ENCODE data around the gene TEKTIP1. TPM values are rescaled to one million over a fixed set of nuclear protein-coding genes. Genes with fewer than 3 reads are reported as not detected.
"Not testable (repeated sequence)": the region's sequence is repeated elsewhere in the genome, so short reads cannot be mapped to it uniquely, and the experiment has no call there.

The TEKTIP1 gene
- total RNA-seq, 2 donors from 2014 or later: 4.6 to 10.7 TPM

DNA sequence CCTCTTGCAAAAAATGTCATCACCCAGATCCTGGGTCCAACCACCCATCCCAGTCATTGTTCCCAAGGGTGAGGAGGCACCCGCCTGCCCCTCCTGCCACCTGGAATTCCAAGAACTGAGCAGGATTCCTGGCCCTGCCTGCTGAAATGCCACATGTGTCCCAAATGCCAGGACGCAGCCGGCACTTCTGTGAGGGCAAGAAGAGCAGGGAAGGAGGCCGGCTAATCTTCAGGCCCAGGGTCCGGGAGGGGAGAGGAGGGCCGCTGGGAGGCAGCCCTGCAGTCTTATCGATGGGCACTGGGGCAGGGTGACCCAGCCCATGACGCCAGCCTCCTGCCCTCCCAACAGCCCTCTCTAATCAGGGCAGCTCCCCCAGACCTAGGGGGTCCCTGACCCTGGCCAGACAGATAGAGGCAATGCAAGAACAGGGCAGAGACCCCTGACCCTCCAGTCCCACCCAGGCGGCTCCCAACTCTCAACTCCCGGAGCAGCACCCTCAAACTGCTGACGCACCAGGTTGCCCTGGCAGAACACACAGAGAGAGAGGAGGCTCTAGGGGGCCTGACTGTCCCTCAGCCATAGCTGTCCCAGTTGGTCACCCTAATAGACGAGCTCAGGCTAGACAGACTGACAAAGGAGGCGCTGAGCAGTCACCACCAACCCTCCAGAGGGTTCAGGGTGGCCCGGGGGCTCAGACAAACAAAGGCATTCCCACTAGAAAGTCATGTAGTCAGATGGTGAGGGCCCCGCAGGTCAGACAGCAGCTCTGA lies 16.9 kb downstream of the TEKTIP1 start:
- no peaks in the 10 kb centered on the region for H3K27me3 Mint-ChIP-seq (ENCODE audit: low read depth)
- ATAC-seq (replicated peaks in 1 of 2) (no peak), DNase-seq (no peak)
- peaks cover 0 to 2% of the 10 kb centered on the region in 2 donors for H3K36me3 Mint-ChIP-seq (ENCODE audit: insufficient read depth in 2 of 2)
- peaks cover 55% of the 10 kb centered on the region for H3K4me1 Mint-ChIP-seq (ENCODE audit: low read depth)
- peak overlapping the region; percentile 93 for H3K27ac Mint-ChIP-seq
- H3K4me3 Mint-ChIP-seq: peak overlapping the region; percentile 85 to 96
- H3K9me3 Mint-ChIP-seq: no peaks in the 10 kb centered on the region

DNA sequence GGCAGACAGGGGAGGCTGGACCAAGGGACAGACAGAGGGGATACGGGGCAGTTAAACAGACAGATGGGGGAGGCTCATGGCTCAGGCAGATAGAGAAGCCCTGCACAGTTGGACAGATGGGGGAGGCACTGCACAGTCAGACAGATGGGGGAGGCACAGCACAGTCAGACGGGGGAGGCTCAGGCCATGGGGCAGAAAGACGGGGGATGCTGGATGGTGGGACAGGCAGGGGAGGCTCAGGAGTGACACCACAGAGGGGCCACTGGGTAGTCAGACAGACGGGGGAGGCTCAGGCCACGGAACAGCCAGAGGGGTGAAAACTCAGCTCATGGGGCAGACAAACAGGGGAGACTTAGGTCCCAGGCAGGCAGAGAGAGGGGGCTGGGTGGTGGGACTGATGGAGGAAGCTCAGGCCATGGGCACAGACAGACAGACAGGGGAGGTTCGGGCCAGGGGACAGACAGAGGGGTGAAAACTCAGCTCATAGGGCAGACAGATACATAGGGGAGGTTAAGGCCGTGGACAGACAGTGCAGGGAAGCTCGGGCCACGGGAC lies 17.5 kb downstream of the TEKTIP1 start:
- H3K27ac Mint-ChIP-seq: peak overlapping the region; percentile 56
- ATAC-seq (replicated peaks in 1 of 2): no peak
- peaks cover 55% of the 10 kb centered on the region for H3K4me1 Mint-ChIP-seq (ENCODE audit: low read depth)

DNA sequence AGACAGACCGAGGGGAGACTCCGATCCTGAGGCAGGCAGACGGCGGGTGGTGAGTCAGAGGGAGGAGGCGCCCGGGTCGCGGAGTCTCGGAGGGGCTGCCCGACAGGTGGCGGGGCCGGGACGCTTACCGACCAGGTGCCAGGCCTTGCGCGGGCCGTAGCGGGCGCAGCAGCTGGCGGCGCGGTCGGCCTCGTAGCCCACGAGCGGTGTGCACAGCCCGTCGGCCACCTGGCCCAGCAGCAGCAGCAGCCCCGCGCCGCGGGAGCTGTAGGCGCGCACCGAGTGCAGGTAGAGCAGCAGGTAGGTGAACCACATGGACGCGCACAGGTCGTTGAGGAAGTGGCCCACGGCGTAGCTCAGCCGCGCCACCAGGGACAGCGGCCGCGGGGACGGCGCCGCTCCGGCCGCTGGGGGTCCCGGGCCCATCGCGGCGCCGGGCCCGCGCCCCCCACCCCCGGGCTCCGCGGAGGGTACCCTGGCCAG lies 18.0 kb downstream of the TEKTIP1 start:
- DNase-seq: peak; percentile 74 to 80
- no peaks in the 10 kb centered on the region for H3K27me3 Mint-ChIP-seq (ENCODE audit: low read depth)
- H3K4me3 Mint-ChIP-seq: peak overlapping the region; percentile 85 to 96
- peaks cover 55% of the 10 kb centered on the region for H3K4me1 Mint-ChIP-seq (ENCODE audit: low read depth)
- peak overlapping the region; percentile 56 for H3K27ac Mint-ChIP-seq
- no peaks in the 10 kb centered on the region for H3K9me3 Mint-ChIP-seq
- peak; percentile 46 to 54 for ATAC-seq (replicated peaks in 1 of 2)
- H3K36me3 Mint-ChIP-seq (ENCODE audit: insufficient read depth in 2 of 2): peaks cover 0 to 2% of the 10 kb centered on the region in 2 donors

More for the DNA sequence above, 17.5 kb downstream of the TEKTIP1 start:
- no peak for DNase-seq
- Mint-ChIP-seq H3K27me3 (ENCODE audit: low read depth) (no peaks in the 10 kb centered on the region), H3K4me3 (peak overlapping the region; percentile 85 to 96), H3K36me3 (ENCODE audit: insufficient read depth in 2 of 2) (peaks cover 0 to 2% of the 10 kb centered on the region in 2 donors), H3K9me3 (no peaks in the 10 kb centered on the region)

GRCh38 chr19:3557461-3558248 lies 18.7 kb downstream of the TEKTIP1 start, which contains the start of gene MFSD12:
Gene MFSD12 (minus strand): TSS chr19:3557586. CDS start chr19:3557403, 183 bp downstream.
- Mint-ChIP-seq H3K4me1 (ENCODE audit: low read depth) (peaks cover 52% of the 10 kb centered on the region), H3K36me3 (ENCODE audit: insufficient read depth in 2 of 2) (peaks cover 0 to 2% of the 10 kb centered on the region in 2 donors), H3K27me3 (ENCODE audit: low read depth) (no peaks in the 10 kb centered on the region), H3K4me3 (peak within 1 kb of the TSS; percentile 85 to 96), H3K27ac (peak within 1 kb of the TSS; percentile 87), H3K9me3 (no peaks in the 10 kb centered on the region)
- peak; percentile 93 to 94 for ATAC-seq (replicated peaks in 1 of 2)
- peak; percentile 98 for DNase-seq

DNA sequence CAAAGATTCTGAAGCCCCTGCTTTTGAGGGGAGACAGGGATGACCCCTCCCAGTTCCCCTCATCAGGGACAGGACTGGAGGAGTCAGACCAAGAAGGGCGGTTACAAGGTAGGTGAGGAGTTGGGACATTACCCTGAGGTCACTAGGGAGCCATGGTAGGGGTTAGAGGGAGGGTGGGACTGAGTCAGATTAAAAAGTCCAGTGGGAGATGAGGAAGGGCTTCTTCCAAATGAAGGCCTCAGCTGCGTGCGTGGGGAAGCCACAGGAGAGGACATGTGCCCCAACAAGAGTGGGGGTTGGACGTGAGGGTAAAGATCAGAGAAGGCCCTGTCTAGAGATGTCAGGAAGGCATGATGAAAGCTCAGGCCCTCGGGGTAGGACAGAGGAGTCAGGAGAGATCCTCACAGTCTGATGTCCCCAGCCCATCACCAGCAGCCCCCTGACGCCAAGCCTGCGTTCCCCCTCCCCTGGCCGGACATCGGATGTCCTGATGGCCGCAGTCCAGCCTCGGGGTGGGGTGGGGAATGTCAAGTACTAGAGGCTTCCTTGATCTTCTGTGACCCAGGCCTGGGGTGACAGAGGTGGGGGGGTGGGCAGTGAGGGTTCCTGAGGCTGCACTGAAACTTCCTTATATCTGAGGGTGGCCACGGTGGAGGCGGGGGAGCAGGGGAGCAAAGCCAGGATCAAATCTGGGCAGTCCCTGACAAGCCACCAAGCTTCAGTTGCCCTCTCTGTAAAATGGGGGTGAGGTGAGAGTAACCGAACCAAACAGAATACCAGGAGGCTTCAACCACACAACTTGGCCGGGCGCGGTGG lies 24.9 kb downstream of the TEKTIP1 start:
- Mint-ChIP-seq H3K27ac (no peak overlapping the region), H3K9me3 (no peaks in the 10 kb centered on the region), H3K4me3 (no peak overlapping the region), H3K27me3 (ENCODE audit: low read depth) (no peaks in the 10 kb centered on the region), H3K4me1 (ENCODE audit: low read depth) (peaks cover 4% of the 10 kb centered on the region), H3K36me3 (ENCODE audit: insufficient read depth in 2 of 2) (no peaks in the 10 kb centered on the region)
- DNase-seq: no peak
- ATAC-seq (replicated peaks in 1 of 2): no peak

DNA sequence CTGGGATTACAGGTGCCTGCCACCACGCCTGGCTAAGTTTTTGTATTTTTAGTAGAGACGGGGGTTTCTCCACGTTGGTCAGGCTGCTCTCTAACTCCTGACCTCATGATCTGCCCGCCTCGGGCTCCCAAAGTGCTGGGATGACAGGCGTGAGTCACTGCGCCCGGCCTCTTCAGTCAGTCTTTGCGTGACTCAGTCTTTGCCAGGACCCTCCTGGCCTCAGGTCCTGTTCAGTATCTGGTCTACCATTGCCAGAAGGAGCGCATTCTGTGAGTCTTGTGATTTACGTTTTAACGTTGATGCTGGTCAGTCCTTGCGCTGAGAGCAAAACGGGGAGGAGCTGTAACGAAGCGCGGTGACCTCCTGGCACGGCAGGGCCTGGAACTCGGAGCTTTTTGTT lies 26.2 kb downstream of the TEKTIP1 start:
- Mint-ChIP-seq H3K9me3 (no peaks in the 10 kb centered on the region), H3K36me3 (ENCODE audit: insufficient read depth in 2 of 2) (no peaks in the 10 kb centered on the region), H3K27ac (no peak overlapping the region), H3K4me1 (ENCODE audit: low read depth) (no peaks in the 10 kb centered on the region), H3K27me3 (ENCODE audit: low read depth) (no peaks in the 10 kb centered on the region), H3K4me3 (no peak overlapping the region)
- no peak for DNase-seq
- ATAC-seq (replicated peaks in 1 of 2): no peak

GRCh38 chr19:3570042-3570441 lies 31.1 kb downstream of the TEKTIP1 start:
- peaks cover 21% of the 10 kb centered on the region for H3K4me1 Mint-ChIP-seq (ENCODE audit: low read depth)
- not testable (repeated sequence) for DNase-seq; H3K9me3 Mint-ChIP-seq; H3K27me3 Mint-ChIP-seq (ENCODE audit: low read depth); ATAC-seq (replicated peaks in 1 of 2); H3K4me3 Mint-ChIP-seq; H3K36me3 Mint-ChIP-seq (ENCODE audit: insufficient read depth in 2 of 2); H3K27ac Mint-ChIP-seq

DNA sequence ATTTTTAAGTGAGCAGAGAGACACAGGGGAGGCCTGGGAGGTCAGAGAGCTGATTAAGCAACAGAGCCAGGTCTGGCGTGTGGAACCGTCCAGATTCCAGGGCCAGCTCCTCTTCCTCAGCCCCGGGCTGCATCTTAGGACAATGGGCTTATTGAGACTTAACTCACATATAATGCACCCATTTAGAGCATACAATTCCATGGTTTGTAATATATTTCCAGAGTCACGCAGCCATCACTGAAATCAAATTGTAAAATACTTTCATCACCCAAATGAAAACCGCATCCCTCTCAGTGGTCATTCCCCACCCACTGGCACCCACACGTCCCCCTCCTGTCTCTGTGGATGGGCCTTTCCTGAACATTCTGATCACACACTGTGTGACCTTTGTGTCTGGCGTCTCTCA lies 31.6 kb downstream of the TEKTIP1 start:
- no peaks in the 10 kb centered on the region for H3K9me3 Mint-ChIP-seq
- DNase-seq (no peak), ATAC-seq (replicated peaks in 1 of 2) (no peak)
- peaks cover 2 to 4% of the 10 kb centered on the region in 2 donors for H3K36me3 Mint-ChIP-seq (ENCODE audit: insufficient read depth in 2 of 2)
- H3K27ac Mint-ChIP-seq: no peak overlapping the region
- H3K27me3 Mint-ChIP-seq (ENCODE audit: low read depth): no peaks in the 10 kb centered on the region
- H3K4me1 Mint-ChIP-seq (ENCODE audit: low read depth): peaks cover 21% of the 10 kb centered on the region
- H3K4me3 Mint-ChIP-seq: no peak overlapping the region

DNA sequence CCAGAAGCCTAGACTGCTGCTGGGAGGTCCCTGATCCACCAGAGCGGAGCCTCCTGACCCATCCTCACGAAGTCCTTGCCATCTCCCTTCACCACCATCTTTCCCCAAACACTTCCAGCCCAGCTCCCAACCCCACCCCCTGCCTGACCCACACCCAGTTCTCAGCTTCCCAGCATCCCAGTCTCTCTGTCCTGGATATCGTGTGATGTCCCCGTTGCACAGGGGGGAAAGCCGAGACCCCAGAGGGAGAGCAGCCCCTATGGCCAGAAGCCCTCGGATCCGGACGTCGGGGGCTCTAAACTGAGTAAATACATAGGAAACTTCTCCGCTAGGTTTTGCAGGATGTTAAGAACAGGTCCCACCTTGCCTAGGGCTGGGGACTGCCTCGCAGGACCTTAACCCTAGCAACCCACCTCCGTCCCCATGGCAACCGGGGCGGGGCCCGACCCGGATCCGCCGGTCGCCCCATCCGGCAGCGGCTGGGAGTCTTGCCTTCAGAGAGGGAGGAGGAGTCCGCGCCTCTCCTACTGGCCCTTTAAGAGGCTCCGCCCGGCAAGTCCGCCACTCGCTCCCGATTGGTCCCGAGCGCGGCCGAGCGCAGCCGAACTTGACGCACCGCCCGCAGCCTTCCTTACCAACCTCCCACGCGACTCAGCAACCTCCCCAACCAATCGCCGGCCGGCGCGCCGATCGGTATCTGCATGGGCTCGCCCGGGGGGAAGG lies 33.3 kb downstream of the TEKTIP1 start:
- Mint-ChIP-seq H3K9me3 (no peaks in the 10 kb centered on the region), H3K27me3 (ENCODE audit: low read depth) (no peaks in the 10 kb centered on the region), H3K4me1 (ENCODE audit: low read depth) (peaks cover 21% of the 10 kb centered on the region), H3K27ac (no peak overlapping the region), H3K36me3 (ENCODE audit: insufficient read depth in 2 of 2) (peaks cover 2 to 4% of the 10 kb centered on the region in 2 donors), H3K4me3 (peak overlapping the region; percentile 84 to 88)
- DNase-seq (peak; percentile 99), ATAC-seq (replicated peaks in 1 of 2) (peak; percentile 93)

GRCh38 chr19:3572855-3573161 lies 33.8 kb downstream of the TEKTIP1 start, which contains the start of gene HMG20B:
Gene HMG20B (plus strand): TSS chr19:3572944. CDS start chr19:3573310, 366 bp downstream.
- ATAC-seq (replicated peaks in 1 of 2) (no peak), DNase-seq (no peak)
- Mint-ChIP-seq H3K27ac (peak within 1 kb of the TSS; percentile 42), H3K4me3 (peak within 1 kb of the TSS; percentile 84 to 88), H3K27me3 (ENCODE audit: low read depth) (no peaks in the 10 kb centered on the region), H3K4me1 (ENCODE audit: low read depth) (peaks cover 21% of the 10 kb centered on the region), H3K36me3 (ENCODE audit: insufficient read depth in 2 of 2) (peaks cover 2 to 4% of the 10 kb centered on the region in 2 donors), H3K9me3 (no peaks in the 10 kb centered on the region)

DNA sequence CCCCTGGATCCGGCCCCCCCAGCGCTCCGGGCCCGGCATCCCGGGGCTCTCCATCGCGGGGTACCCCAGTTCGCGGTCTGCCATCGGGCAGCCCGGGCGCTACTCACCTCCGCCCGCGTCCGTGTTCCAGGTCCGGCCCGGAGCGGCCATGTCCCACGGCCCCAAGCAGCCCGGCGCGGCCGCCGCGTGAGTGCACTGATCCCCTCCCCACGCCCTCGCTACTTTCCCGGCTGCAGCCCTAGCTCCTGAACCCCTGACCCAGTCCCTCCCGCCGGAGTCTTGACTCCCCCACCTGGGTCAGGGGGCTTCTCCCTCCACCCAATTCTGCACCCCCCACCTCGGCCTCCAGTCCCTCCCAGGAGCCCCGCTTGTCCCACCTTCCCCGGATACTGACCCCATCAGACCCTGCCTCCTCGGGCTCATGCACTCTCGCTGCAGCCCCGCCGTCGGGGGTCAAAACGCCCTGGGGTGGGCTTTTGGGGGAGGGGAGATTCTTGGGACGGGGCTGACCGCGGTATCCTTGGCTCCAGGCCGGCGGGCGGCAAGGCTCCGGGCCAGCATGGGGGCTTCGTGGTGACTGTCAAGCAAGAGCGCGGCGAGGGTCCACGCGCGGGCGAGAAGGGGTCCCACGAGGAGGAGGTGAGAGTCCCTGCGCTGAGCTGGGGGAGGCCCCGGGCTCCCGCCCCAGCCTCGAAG lies 34.3 kb downstream of the TEKTIP1 start:
- Mint-ChIP-seq H3K9me3 (no peaks in the 10 kb centered on the region), H3K27me3 (ENCODE audit: low read depth) (no peaks in the 10 kb centered on the region), H3K4me3 (peak overlapping the region; percentile 78 to 84), H3K36me3 (ENCODE audit: insufficient read depth in 2 of 2) (peaks cover 2 to 4% of the 10 kb centered on the region in 2 donors), H3K27ac (peak overlapping the region; percentile 42), H3K4me1 (ENCODE audit: low read depth) (peaks cover 21% of the 10 kb centered on the region)
- DNase-seq: peak; percentile 46 to 51
- peak; percentile 15 to 26 for ATAC-seq (replicated peaks in 1 of 2)
